ENCODE results near the gene HSPB2. TPM values are rescaled to one million over a fixed set of nuclear protein-coding genes. Genes with fewer than 3 reads are reported as not detected.

HSPB2 gene
- total RNA-seq, 6 experiments from 2014 or later: 0.20 to 0.49 TPM; not detected in 4

GRCh38 chr11:111933872-111934271 is 21.3 kb downstream of the HSPB2 start:
- no peak for DNase-seq
- Histone ChIP-seq H3K27me3 (no peaks in the 10 kb centered on the region), H3K4me1 (peaks cover 0 to 55% (median 17%) of the 10 kb centered on the region in 4 donors), H3K36me3 (no peaks in the 10 kb centered on the region), H3K27ac (peak overlapping the region in 2 of 3 donors; percentile 79 to 92), H3K4me3 (no peak overlapping the region), H3K9me3 (no peaks in the 10 kb centered on the region)
- TF ChIP-seq POLR2A (IDR thresholded peaks at IDR 0.05) (no peak), CTCF (IDR thresholded peaks at IDR 0.05) (no peak)
- intact Hi-C loops (cut with DNase I): loop anchor here in 1 of 2 donors (10.0 kb wide), 1 partner anchor 51 kb away; no protein-coding TSS in a partner anchor
- no peak for ATAC-seq
- WGBS (ENCODE audit: insufficient coverage, low coverage, low lambda C conversion rate, missing lambda C conversion rate): 0% methylated on average over 1 of the region's 1 CpG

- 86% methylated on average over 1 of the region's 1 CpG for WGBS (ENCODE audit: insufficient coverage, low coverage, low lambda C conversion rate, missing lambda C conversion rate)
- no peak overlapping the region for H3K4me3 ChIP-seq
- peak overlapping the region in 2 of 3 donors; percentile 79 to 92 for H3K27ac ChIP-seq
- no peak for ATAC-seq
- H3K4me1 ChIP-seq: peaks cover 0 to 60% (median 17%) of the 10 kb centered on the region in 4 donors
- no peaks in the 10 kb centered on the region for H3K9me3 ChIP-seq
- H3K27me3 ChIP-seq: no peaks in the 10 kb centered on the region
- no peaks in the 10 kb centered on the region for H3K36me3 ChIP-seq
- no peak for DNase-seq
- intact Hi-C loops (cut with DNase I): loop anchor here in 1 of 2 donors (10.0 kb wide), 1 partner anchor 50 kb away; no protein-coding TSS in a partner anchor
- TF ChIP-seq POLR2A (IDR thresholded peaks at IDR 0.05): no peak
- TF ChIP-seq CTCF (IDR thresholded peaks at IDR 0.05): no peak
Measured at GRCh38 chr11:111934306-111934705, 21.8 kb downstream of the HSPB2 start.

- Histone ChIP-seq H3K27ac (peak overlapping the region; percentile 76 to 92 (median 79)), H3K9me3 (no peaks in the 10 kb centered on the region), H3K27me3 (no peaks in the 10 kb centered on the region), H3K4me3 (no peak overlapping the region), H3K4me1 (peaks cover 0 to 59% (median 17%) of the 10 kb centered on the region in 4 donors), H3K36me3 (no peaks in the 10 kb centered on the region)
- ATAC-seq (peak; percentile 54 to 82 (median 67)), DNase-seq (peak in 1 of 3 donors; percentile 75)
- TF ChIP-seq CTCF (IDR thresholded peaks at IDR 0.05) (no peak), POLR2A (IDR thresholded peaks at IDR 0.05) (peak; percentile 68)
- intact Hi-C loops (cut with DNase I): loop anchor here in 1 of 2 donors (10.0 kb wide), 1 partner anchor 49 kb away; no protein-coding TSS in a partner anchor
- WGBS (ENCODE audit: insufficient coverage, low coverage, low lambda C conversion rate, missing lambda C conversion rate): 25% methylated on average over 4 of the region's 4 CpGs
Measured at GRCh38 chr11:111935317-111936039, 22.9 kb downstream of the HSPB2 start.

- Histone ChIP-seq H3K27ac (peak overlapping the region; percentile 76 to 92 (median 79)), H3K4me1 (peaks cover 0 to 53% (median 17%) of the 10 kb centered on the region in 4 donors), H3K4me3 (no peak overlapping the region), H3K27me3 (no peaks in the 10 kb centered on the region), H3K36me3 (no peaks in the 10 kb centered on the region), H3K9me3 (no peaks in the 10 kb centered on the region)
- ATAC-seq (no peak), DNase-seq (no peak)
- 42% methylated on average over 3 of the region's 3 CpGs for WGBS (ENCODE audit: insufficient coverage, low coverage, low lambda C conversion rate, missing lambda C conversion rate)
- no peak for TF ChIP-seq CTCF (IDR thresholded peaks at IDR 0.05)
- no peak for TF ChIP-seq POLR2A (IDR thresholded peaks at IDR 0.05)
- intact Hi-C loops (cut with DNase I): loop anchor here in 1 of 2 donors (10.0 kb wide), 1 partner anchor 49 kb away; no protein-coding TSS in a partner anchor
Measured at GRCh38 chr11:111936040-111936540, 23.6 kb downstream of the HSPB2 start.
